ENCODE data around the gene MEX3D.

DNA sequence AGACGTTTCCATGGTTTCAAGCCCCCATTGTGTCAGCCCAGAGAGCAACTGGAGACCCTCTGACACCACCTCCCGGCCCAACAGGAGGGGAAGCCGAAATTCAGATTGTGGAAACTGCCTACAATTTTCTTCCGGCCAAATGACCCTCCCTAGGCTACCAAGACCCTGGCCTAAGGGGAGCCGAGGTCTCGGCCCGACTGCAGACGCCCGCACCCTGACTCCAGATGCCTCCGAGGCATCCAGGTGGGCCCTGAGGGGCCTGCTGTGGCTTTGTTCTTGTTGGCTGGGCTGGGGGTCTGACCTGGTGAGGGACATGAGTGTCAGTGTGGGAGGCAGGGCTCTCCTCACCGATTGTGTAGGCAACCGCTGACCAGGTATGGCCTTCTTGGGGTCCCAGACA is 9.6 kb downstream of the MEX3D start:
- TF ChIP-seq CTCF (conservative IDR thresholded peaks at IDR 0.05 in 1 of 2, IDR thresholded peaks at IDR 0.05 in 1 of 2; ENCODE audit: extremely low read depth in 1 of 2, insufficient read depth in 1 of 2, low read depth in 1 of 2, low read length in 2 of 2) (no peak), EZH2 (IDR thresholded peaks at IDR 0.05; ENCODE audit: borderline replicate concordance, low read length) (no peak)
